Right lobe of liver (tissue), 4 donors: Measurements from ENCODE around the gene UBA5.

Experiments
- CTCF ChIP-seq, 4 donors: fragments of 200-600 bp in 3 of 4; fragments of 450-650 bp in 1 of 4; IDR thresholded peaks; one replicate each; pipeline versions ENCODE4 v1.5.1 to v1.8.0; 2016 to 2022; ENCODE audit warnings: antibody characterized with exemption in 4 of 4, mild to moderate bottlenecking in 2 of 4
- POLR2A ChIP-seq: fragments of 450-650 bp; IDR thresholded peaks from one replicate; pipeline ENCODE4 v1.6.1; 2017; ENCODE audit warnings: antibody characterized with exemption, mild to moderate bottlenecking
- donor health status: DM: no; HTN: no; CAD: no.
- donor health status: DM: no; HTN: no; CAD: no.
- donor health status: DM: no; HTN: yes; CAD: no.

GRCh38 chr3:132615881-132616280, 44.2 kb upstream of the UBA5 start:
- no peak for TF ChIP-seq CTCF (IDR thresholded peaks at IDR 0.05)
- TF ChIP-seq POLR2A: no peak
